GM13976 (cell line): ENCODE data around the gene MRPL23.

Source experiments
- DNase-seq: peaks from one replicate; pipeline ENCODE4 v3.0.0; 2012; ENCODE audit warnings: low spot score
- CTCF ChIP-seq: IDR thresholded peaks from 2 replicates; pipeline ENCODE4 v1.5.1; 2012; ENCODE audit warnings: borderline replicate concordance, mild to moderate bottlenecking; ENCODE audit not compliant: insufficient read depth; ENCODE audit errors: extremely low read depth, missing control alignments, control extremely low read depth
- in situ Hi-C: fragments of 300-500 bp; cut with MboI; formaldehyde crosslinking; loops from one replicate; pipeline ENCODE4 v1.12.0; 2022; ENCODE audit warnings: low sequenced_read_pairs, mixed read lengths, inconsistent platforms; ENCODE audit not compliant: unreplicated experiment

The MRPL23 gene

GRCh38 chr11:1990872-1991578 is 43.9 kb downstream of the MRPL23 start:
- no peak for TF ChIP-seq CTCF
- DNase-seq = no peak
- in situ Hi-C loops = no loop called here

- DNase-seq = no peak
- no peak for TF ChIP-seq CTCF
- in situ Hi-C loops = no loop called here
These were observed 45.0 kb downstream of the MRPL23 start for GRCh38 chr11:1992111-1992510.

- TF ChIP-seq CTCF = no peak
- no peak for DNase-seq
- in situ Hi-C loops = no loop called here
These were observed 47.0 kb downstream of the MRPL23 start for GRCh38 chr11:1994121-1994520.

GRCh38 chr11:1997755-1998154 is 50.6 kb downstream of the MRPL23 start, which contains the start of gene H19:
Gene H19, minus strand, starts transcription at chr11:1997842.
- no peak for DNase-seq
- in situ Hi-C loops = no loop called here
- TF ChIP-seq CTCF = no peak

- no peak for DNase-seq
- no peak for TF ChIP-seq CTCF
- in situ Hi-C loops = no loop called here
These were observed 51.2 kb downstream of the MRPL23 start for GRCh38 chr11:1998290-1998689.

- no peak for TF ChIP-seq CTCF
- no peak for DNase-seq
- in situ Hi-C loops = no loop called here
These were observed 51.7 kb downstream of the MRPL23 start for GRCh38 chr11:1998861-1999260.
